Stomach (tissue), 9 donors: ENCODE results near the gene COL5A1. TPM values are rescaled to one million over a fixed set of nuclear protein-coding genes. Genes with fewer than 3 reads are reported as not detected.

ENCODE experiments used
- DNase-seq, 2 donors: peaks; one replicate each; pipeline versions ENCODE4 v3.0.0 to v3.0.0-alpha.2; 2013 to 2019
- H3K27ac ChIP-seq, 5 donors: fragments of 200-600 bp in 4 of 5; sonication (generic) in 4 of 5; one replicate each; pipeline ENCODE4 v1.5.1; 2013 to 2019; ENCODE audit warnings: mild to moderate bottlenecking in 1 of 5, moderate library complexity in 1 of 5
- H3K27me3 ChIP-seq, 3 donors: fragments of 200-600 bp; sonication (generic); one replicate each; pipeline ENCODE4 v1.5.1; 2017 to 2019; ENCODE audit warnings: mixed run types in 1 of 3
- H3K36me3 ChIP-seq, 4 donors: fragments of 200-600 bp; sonication (generic); 1 replicate in 3 of 4; 2 replicates in 1 of 4; pipeline ENCODE4 v1.5.1; 2016 to 2019
- H3K4me1 ChIP-seq, 4 donors: fragments of 200-600 bp; sonication (generic); one replicate each; pipeline ENCODE4 v1.5.1; 2016 to 2019
- H3K4me3 ChIP-seq, 4 donors: fragments of 200-600 bp; sonication (generic) in 3 of 4; one replicate each; pipeline ENCODE4 v1.5.1; 2016 to 2019; ENCODE audit warnings: mild to moderate bottlenecking in 1 of 4
- H3K9me3 ChIP-seq, 4 donors: fragments of 200-600 bp; sonication (generic); one replicate each; pipeline ENCODE4 v1.5.1; 2016 to 2019
- EP300 ChIP-seq: sonication (generic); formaldehyde crosslinking; IDR thresholded peaks from one replicate; pipeline ENCODE4 v1.6.1; 2017; ENCODE audit warnings: antibody characterized with exemption
- POLR2A ChIP-seq, 4 donors: fragments of 450-650 bp; IDR thresholded peaks; one replicate each; pipeline ENCODE4 v1.6.1; 2016; ENCODE audit warnings: antibody characterized with exemption in 4 of 4, control low read depth in 2 of 4, mild to moderate bottlenecking in 1 of 4, moderate library complexity in 1 of 4
- POLR2AphosphoS5 ChIP-seq, 3 donors: sonication (generic); formaldehyde crosslinking; IDR thresholded peaks; one replicate each; pipeline ENCODE4 v1.6.1; 2016; ENCODE audit warnings: antibody characterized with exemption in 3 of 3
- WGBS, 5 donors: extraction: QIAGEN DNeasy Blood & Tissue Kit in 3 of 5; methylation state at CpG; one replicate each; pipeline versions ENCODE4 v1.1.5 to v1.1.7; 2013 to 2018; 5-methylcytosine and 5-hydroxymethylcytosine counted together
- intact Hi-C: fragments of 100-400 bp; cut with DNase I; formaldehyde crosslinking; loops from one replicate; pipeline ENCODE4 v1.15.1; 2023; ENCODE audit warnings: low total_unique reads
- polyA plus RNA-seq, 3 donors: library from polyadenylated mRNA; stranded (reverse); fragments of 200-250 nt; gene quantifications; one replicate each; pipeline ENCODE4 v1.2.3, GENCODE V29; 2013
- total RNA-seq, 5 donors: library from RNA; depleted of rRNA; stranded (reverse); fragments of >200 nt; gene quantifications; one replicate each; pipeline versions ENCODE4 v1.1.0 to v1.2.3, GENCODE V29; 2014 to 2016
- TF ChIP-seq, protein P1 (sequence below), 7 experiments: fragments of 450-650 bp in 4 of 7; fragments of 200-600 bp in 3 of 7; sonication (generic) in 3 of 7; IDR thresholded peaks; one replicate each; pipeline ENCODE4 v1.5.1; 2016 to 2019; ENCODE audit warnings: antibody characterized with exemption in 7 of 7, control low read depth in 2 of 7, mild to moderate bottlenecking in 1 of 7
- donor health status: healthy with polysubstance abuse.
- donor health status: Bipolar disorder and iron deficiency.
- donor health status: healthy.

Gene COL5A1
- total and polyA plus RNA-seq, 8 donors: 7.3 to 205 (median 26.4) TPM

GRCh38 chr9:134811079-134811672, 169.6 kb downstream of the COL5A1 start:
- WGBS, 5 donors: 80 to 84% (median 80%) methylated on average over 11 to 22 of the region's 22 CpGs
- H3K4me3 ChIP-seq: no peak overlapping the region
- peak overlapping the region in 1 of 5 donors; percentile 24 for H3K27ac ChIP-seq
- H3K9me3 ChIP-seq: no peaks in the 10 kb centered on the region
- no peaks in the 10 kb centered on the region for H3K27me3 ChIP-seq
- TF ChIP-seq, protein P1, sequence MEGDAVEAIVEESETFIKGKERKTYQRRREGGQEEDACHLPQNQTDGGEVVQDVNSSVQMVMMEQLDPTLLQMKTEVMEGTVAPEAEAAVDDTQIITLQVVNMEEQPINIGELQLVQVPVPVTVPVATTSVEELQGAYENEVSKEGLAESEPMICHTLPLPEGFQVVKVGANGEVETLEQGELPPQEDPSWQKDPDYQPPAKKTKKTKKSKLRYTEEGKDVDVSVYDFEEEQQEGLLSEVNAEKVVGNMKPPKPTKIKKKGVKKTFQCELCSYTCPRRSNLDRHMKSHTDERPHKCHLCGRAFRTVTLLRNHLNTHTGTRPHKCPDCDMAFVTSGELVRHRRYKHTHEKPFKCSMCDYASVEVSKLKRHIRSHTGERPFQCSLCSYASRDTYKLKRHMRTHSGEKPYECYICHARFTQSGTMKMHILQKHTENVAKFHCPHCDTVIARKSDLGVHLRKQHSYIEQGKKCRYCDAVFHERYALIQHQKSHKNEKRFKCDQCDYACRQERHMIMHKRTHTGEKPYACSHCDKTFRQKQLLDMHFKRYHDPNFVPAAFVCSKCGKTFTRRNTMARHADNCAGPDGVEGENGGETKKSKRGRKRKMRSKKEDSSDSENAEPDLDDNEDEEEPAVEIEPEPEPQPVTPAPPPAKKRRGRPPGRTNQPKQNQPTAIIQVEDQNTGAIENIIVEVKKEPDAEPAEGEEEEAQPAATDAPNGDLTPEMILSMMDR (IDR thresholded peaks at IDR 0.05): no peak
- TF ChIP-seq POLR2AphosphoS5 (IDR thresholded peaks at IDR 0.05) (no peak), EP300 (no peak), POLR2A (IDR thresholded peaks at IDR 0.05) (no peak)
- H3K36me3 ChIP-seq: peaks cover 8 to 77% (median 62%) of the 10 kb centered on the region in 4 donors
- H3K4me1 ChIP-seq: peaks cover 0 to 19% (median 9%) of the 10 kb centered on the region in 4 donors
- DNase-seq: no peak
- intact Hi-C loops: no loop called here

DNA sequence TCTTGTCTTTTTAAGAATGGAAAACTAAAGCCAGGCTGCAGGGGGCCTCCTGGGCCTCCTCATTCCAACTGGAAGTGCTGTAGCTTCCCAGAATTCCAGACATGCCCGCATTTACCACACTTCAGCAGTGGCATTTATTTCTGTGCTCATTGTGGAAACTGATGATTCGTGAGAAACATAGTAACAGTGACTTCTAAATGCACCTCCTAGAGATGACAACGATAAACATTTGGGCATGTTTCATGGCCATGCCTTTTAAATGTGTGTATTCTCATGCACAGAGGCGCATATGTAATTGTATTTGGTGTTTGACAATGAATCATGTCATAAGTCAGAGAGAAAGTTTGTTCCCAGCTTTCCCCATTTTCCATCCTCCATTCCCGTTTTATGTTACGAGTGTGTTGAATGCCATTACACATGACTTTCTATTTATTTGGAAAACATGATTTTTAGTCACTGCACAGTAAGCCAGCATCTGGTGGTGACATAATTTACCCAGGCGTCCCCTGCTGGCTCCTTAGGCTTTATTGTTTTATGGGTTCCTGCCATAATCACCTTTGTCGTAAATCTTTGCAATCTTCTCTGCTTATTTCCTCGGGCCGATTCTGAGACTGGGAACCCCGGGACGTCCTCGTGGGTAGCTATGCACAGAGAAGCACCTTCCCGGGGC, 170.2 kb downstream of the COL5A1 start:
- peak overlapping the region in 1 of 5 donors; percentile 24 for H3K27ac ChIP-seq
- DNase-seq: no peak
- TF ChIP-seq POLR2AphosphoS5 (IDR thresholded peaks at IDR 0.05) (no peak), POLR2A (IDR thresholded peaks at IDR 0.05) (no peak), EP300 (no peak)
- TF ChIP-seq, protein P1 (IDR thresholded peaks at IDR 0.05): no peak
- WGBS, 5 donors: 66 to 78% (median 73%) methylated on average over 14 of the region's 14 CpGs
- H3K36me3 ChIP-seq: peaks cover 11 to 83% (median 64%) of the 10 kb centered on the region in 4 donors
- no peak overlapping the region for H3K4me3 ChIP-seq
- H3K27me3 ChIP-seq: no peaks in the 10 kb centered on the region
- H3K9me3 ChIP-seq: no peaks in the 10 kb centered on the region
- intact Hi-C loops: no loop called here
- H3K4me1 ChIP-seq: peaks cover 0 to 19% (median 8%) of the 10 kb centered on the region in 4 donors

GRCh38 chr9:134812343-134812673, 170.7 kb downstream of the COL5A1 start:
- Histone ChIP-seq H3K27me3 (no peaks in the 10 kb centered on the region), H3K9me3 (no peaks in the 10 kb centered on the region), H3K4me1 (peaks cover 0 to 14% (median 6%) of the 10 kb centered on the region in 4 donors), H3K4me3 (no peak overlapping the region), H3K36me3 (peaks cover 11 to 88% (median 69%) of the 10 kb centered on the region in 4 donors), H3K27ac (no peak overlapping the region)
- peak in 1 of 2 donors; percentile 17 for DNase-seq
- intact Hi-C loops: no loop called here
- WGBS, 5 donors: 70 to 79% (median 77%) methylated on average over 9 to 11 of the region's 11 CpGs
- TF ChIP-seq POLR2A (IDR thresholded peaks at IDR 0.05) (no peak), POLR2AphosphoS5 (IDR thresholded peaks at IDR 0.05) (no peak), EP300 (no peak)
- TF ChIP-seq, protein P1 (IDR thresholded peaks at IDR 0.05): no peak

DNA sequence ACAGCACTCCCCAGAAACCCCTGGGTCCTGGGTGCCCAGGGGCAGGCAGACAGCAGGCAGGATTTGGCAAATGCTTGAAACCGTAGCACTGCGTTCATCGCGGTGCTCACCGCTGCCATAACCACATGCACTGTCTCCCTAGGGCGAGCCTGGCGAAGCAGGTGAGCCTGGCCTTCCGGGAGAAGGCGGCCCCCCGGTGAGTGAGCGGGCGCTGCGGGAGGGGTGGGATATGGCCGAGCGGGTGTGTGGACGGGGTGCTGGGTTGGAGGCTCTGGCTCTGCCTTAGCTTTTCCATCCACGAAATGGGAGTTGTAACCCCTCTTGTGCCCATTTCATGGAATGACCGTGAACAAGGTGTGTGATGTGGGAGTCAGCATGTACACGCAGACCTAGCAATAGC, 172.2 kb downstream of the COL5A1 start:
- no peaks in the 10 kb centered on the region for H3K4me1 ChIP-seq
- TF ChIP-seq, protein P1 (IDR thresholded peaks at IDR 0.05): no peak
- no peak for TF ChIP-seq POLR2A (IDR thresholded peaks at IDR 0.05)
- no peak for TF ChIP-seq EP300
- TF ChIP-seq POLR2AphosphoS5 (IDR thresholded peaks at IDR 0.05): no peak
- H3K36me3 ChIP-seq: peaks cover 11 to 96% (median 83%) of the 10 kb centered on the region in 4 donors
- DNase-seq: no peak
- 89 to 95% (median 93%) methylated on average over 19 of the region's 19 CpGs for WGBS, 5 donors
- H3K27me3 ChIP-seq: no peaks in the 10 kb centered on the region
- H3K4me3 ChIP-seq: no peak overlapping the region
- no peak overlapping the region for H3K27ac ChIP-seq
- H3K9me3 ChIP-seq: no peaks in the 10 kb centered on the region
- intact Hi-C loops: no loop called here
